Germinal center (tissue), 1 donor: ENCODE results near the gene ANO1.

Experiments used
- DNase-seq: peaks from one replicate; pipeline ENCODE4 v3.0.0; 2012; ENCODE audit warnings: mixed read lengths, low spot score

Gene ANO1

GRCh38 chr11:70138403-70138802 lies 60.3 kb downstream of the ANO1 start:
- no peak for DNase-seq

- no peak for DNase-seq
Observed at GRCh38 chr11:70139785-70140410, 61.8 kb downstream of the ANO1 start.

GRCh38 chr11:70140711-70141485 lies 62.8 kb downstream of the ANO1 start:
- DNase-seq: no peak

GRCh38 chr11:70141486-70142220 lies 63.5 kb downstream of the ANO1 start:
- no peak for DNase-seq

- no peak for DNase-seq
Observed at GRCh38 chr11:70142221-70142875, 64.2 kb downstream of the ANO1 start.

- no peak for DNase-seq
Observed at GRCh38 chr11:70144262-70144661, 66.1 kb downstream of the ANO1 start.

GRCh38 chr11:70145071-70145470 lies 67.0 kb downstream of the ANO1 start:
- no peak for DNase-seq

- no peak for DNase-seq
Observed at GRCh38 chr11:70145841-70146240, 67.7 kb downstream of the ANO1 start.

- no peak for DNase-seq
Observed at GRCh38 chr11:70146299-70146698, 68.2 kb downstream of the ANO1 start.

- no peak for DNase-seq
Observed at GRCh38 chr11:70146895-70147520, 68.9 kb downstream of the ANO1 start.

GRCh38 chr11:70147668-70148067 lies 69.6 kb downstream of the ANO1 start:
- no peak for DNase-seq

GRCh38 chr11:70151671-70152070 lies 73.6 kb downstream of the ANO1 start:
- DNase-seq: no peak

GRCh38 chr11:70153133-70153727 lies 75.1 kb downstream of the ANO1 start:
- no peak for DNase-seq

GRCh38 chr11:70155386-70155785 lies 77.3 kb downstream of the ANO1 start:
- DNase-seq: no peak

GRCh38 chr11:70156291-70157037 lies 78.3 kb downstream of the ANO1 start:
- DNase-seq: no peak

GRCh38 chr11:70158201-70158600 lies 80.1 kb downstream of the ANO1 start:
- no peak for DNase-seq

GRCh38 chr11:70158757-70159389 lies 80.8 kb downstream of the ANO1 start:
- DNase-seq: no peak

- DNase-seq: no peak
Observed at GRCh38 chr11:70159627-70160570, 81.8 kb downstream of the ANO1 start.

GRCh38 chr11:70161043-70161625 lies 83.0 kb downstream of the ANO1 start:
- DNase-seq: no peak
